ENCODE results near the gene KIAA0753.
"Not testable (repeated sequence)": the region's sequence is repeated elsewhere in the genome, so short reads cannot be mapped to it uniquely, and the experiment has no call there.

Gene KIAA0753

GRCh38 chr17:6668727-6669425 is 28.4 kb upstream of the KIAA0753 start:
- DNase-seq (ENCODE audit: low read depth) = no peak

- no peak for DNase-seq (ENCODE audit: low read depth)
These were observed 27.7 kb upstream of the KIAA0753 start for GRCh38 chr17:6668219-6668618.

- no peak for DNase-seq (ENCODE audit: low read depth)
These were observed 27.0 kb upstream of the KIAA0753 start for GRCh38 chr17:6667516-6667915.

GRCh38 chr17:6666557-6666956 is 26.0 kb upstream of the KIAA0753 start:
- no peak for DNase-seq (ENCODE audit: low read depth)

- no peak for DNase-seq (ENCODE audit: low read depth)
These were observed 25.6 kb upstream of the KIAA0753 start for GRCh38 chr17:6666077-6666521.

GRCh38 chr17:6663200-6663599 is 22.7 kb upstream of the KIAA0753 start:
- not testable (repeated sequence) for DNase-seq (ENCODE audit: low read depth)

GRCh38 chr17:6661464-6661848 is 20.9 kb upstream of the KIAA0753 start:
- no peak for DNase-seq (ENCODE audit: low read depth)

- DNase-seq (ENCODE audit: low read depth) = no peak
These were observed 20.4 kb upstream of the KIAA0753 start for GRCh38 chr17:6660805-6661463.

- DNase-seq (ENCODE audit: low read depth) = no peak
These were observed 19.6 kb upstream of the KIAA0753 start for GRCh38 chr17:6660101-6660500.

- DNase-seq (ENCODE audit: low read depth) = not testable (repeated sequence)
These were observed 17.9 kb upstream of the KIAA0753 start for GRCh38 chr17:6658411-6658810.

GRCh38 chr17:6657633-6658287 is 17.2 kb upstream of the KIAA0753 start:
- DNase-seq (ENCODE audit: low read depth) = no peak

GRCh38 chr17:6656797-6657632 is 16.5 kb upstream of the KIAA0753 start:
- peak; percentile 32 for DNase-seq (ENCODE audit: low read depth)

- DNase-seq (ENCODE audit: low read depth) = not testable (repeated sequence)
These were observed 15.3 kb upstream of the KIAA0753 start for GRCh38 chr17:6655732-6656361.

- DNase-seq (ENCODE audit: low read depth) = no peak
These were observed 14.6 kb upstream of the KIAA0753 start for GRCh38 chr17:6654841-6655731.

GRCh38 chr17:6651919-6652452 is 11.5 kb upstream of the KIAA0753 start:
- no peak for DNase-seq (ENCODE audit: low read depth)

GRCh38 chr17:6651354-6651918 is 10.9 kb upstream of the KIAA0753 start, which contains the start of the genes C17orf100 and MED31:
Gene C17orf100, plus strand, starts transcription at chr17:6651762. Its CDS starts 152 bp downstream, at chr17:6651914.
Gene MED31, minus strand, starts transcription at chr17:6651605. Its CDS starts 77 bp downstream, at chr17:6651528.
- DNase-seq (ENCODE audit: low read depth) = peak; percentile 89

- no peak for DNase-seq (ENCODE audit: low read depth)
These were observed 7.7 kb upstream of the KIAA0753 start for GRCh38 chr17:6648181-6648580.

GRCh38 chr17:6643451-6644125 is 3.1 kb upstream of the KIAA0753 start:
- DNase-seq (ENCODE audit: low read depth) = no peak

- no peak for DNase-seq (ENCODE audit: low read depth)
These were observed 2.1 kb upstream of the KIAA0753 start for GRCh38 chr17:6642592-6642991.
